Thyroid gland (tissue), 4 donors: ENCODE data around the gene TMEM266. TPM values are rescaled to one million over a fixed set of nuclear protein-coding genes. Genes with fewer than 3 reads are reported as not detected.
A peak's percentile ranks its signal among the peaks of the same experiment; 100 is the strongest.

ENCODE experiments used
- DNase-seq, 2 donors: peaks; one replicate each; pipeline ENCODE4 v3.0.0-alpha.2; 2019
- H3K27ac ChIP-seq, 3 donors: fragments of 200-600 bp; sonication (generic); 1 replicate in 2 of 3; 2 replicates in 1 of 3; pipeline ENCODE4 v1.5.1; 2016 to 2019; ENCODE audit warnings: mild to moderate bottlenecking in 1 of 3, moderate library complexity in 1 of 3
- H3K27me3 ChIP-seq: fragments of 200-600 bp; sonication (generic); one replicate; pipeline ENCODE4 v1.5.1; 2019
- H3K36me3 ChIP-seq, 2 donors: fragments of 200-600 bp; sonication (generic); one replicate each; pipeline ENCODE4 v1.5.1; 2016 to 2019
- H3K4me1 ChIP-seq, 2 donors: fragments of 200-600 bp; sonication (generic); one replicate each; pipeline ENCODE4 v1.5.1; 2017 to 2019
- H3K4me3 ChIP-seq, 3 donors: fragments of 200-600 bp; sonication (generic); replicated peaks in 1 of 3; 1 replicate in 2 of 3; 2 replicates in 1 of 3; pipeline ENCODE4 v1.5.1; 2016; ENCODE audit warnings: mild to moderate bottlenecking in 1 of 3
- H3K9me3 ChIP-seq: fragments of 200-600 bp; sonication (generic); one replicate; pipeline ENCODE4 v1.5.1; 2017
- CTCF ChIP-seq, 6 experiments: fragments of 200-600 bp in 3 of 6; fragments of 450-650 bp in 3 of 6; sonication (generic) in 3 of 6; IDR thresholded peaks; one replicate each; pipeline ENCODE4 v1.5.1; 2016 to 2019; ENCODE audit warnings: antibody characterized with exemption in 6 of 6, mild to moderate bottlenecking in 2 of 6, inconsistent platforms in 1 of 6, moderate library complexity in 1 of 6
- POLR2A ChIP-seq, 2 donors: fragments of 450-650 bp; IDR thresholded peaks; one replicate each; pipeline ENCODE4 v1.6.1; 2017; ENCODE audit warnings: antibody characterized with exemption in 2 of 2, mild to moderate bottlenecking in 2 of 2, moderate library complexity in 1 of 2
- WGBS, 2 donors: methylation state at CpG; one replicate each; pipeline ENCODE4 v1.1.5; 2017; 5-methylcytosine and 5-hydroxymethylcytosine counted together
- intact Hi-C: fragments of 100-400 bp; cut with DNase I; formaldehyde crosslinking; loops from one replicate; pipeline ENCODE4 v1.15.1; 2023
- total RNA-seq, 4 donors: library from RNA; depleted of rRNA; stranded (reverse); fragments of >200 nt; gene quantifications; one replicate each; pipeline ENCODE4 v1.2.3, GENCODE V29; 2016

The TMEM266 gene
- total RNA-seq, 4 donors from 2014 or later = not detected

GRCh38 chr15:76147906-76148570, 88.3 kb downstream of the TMEM266 start:
- peak; percentile 39 to 51 for DNase-seq
- no peaks in the 10 kb centered on the region for H3K9me3 ChIP-seq
- peaks cover 0 to 7% of the 10 kb centered on the region in 2 donors for H3K4me1 ChIP-seq
- TF ChIP-seq POLR2A (IDR thresholded peaks at IDR 0.05) (no peak), CTCF (IDR thresholded peaks at IDR 0.05) (peak; percentile 57 to 96 (median 74))
- H3K27ac ChIP-seq = no peak overlapping the region
- WGBS, 2 donors = 18 to 20% methylated on average over 21 of the region's 21 CpGs
- H3K27me3 ChIP-seq = no peaks in the 10 kb centered on the region
- H3K4me3 ChIP-seq = no peak overlapping the region
- no peaks in the 10 kb centered on the region for H3K36me3 ChIP-seq
- intact Hi-C loops = no loop called here

GRCh38 chr15:76149291-76149915, 89.6 kb downstream of the TMEM266 start:
- Histone ChIP-seq H3K4me1 (peaks cover 0 to 7% of the 10 kb centered on the region in 2 donors), H3K9me3 (no peaks in the 10 kb centered on the region), H3K27me3 (no peaks in the 10 kb centered on the region), H3K36me3 (no peaks in the 10 kb centered on the region), H3K27ac (no peak overlapping the region), H3K4me3 (no peak overlapping the region)
- intact Hi-C loops = no loop called here
- TF ChIP-seq POLR2A (IDR thresholded peaks at IDR 0.05) (no peak), CTCF (IDR thresholded peaks at IDR 0.05) (no peak)
- WGBS, 2 donors = 69 to 80% methylated on average over 4 of the region's 4 CpGs
- no peak for DNase-seq

GRCh38 chr15:76150513-76150912, 90.7 kb downstream of the TMEM266 start:
- Histone ChIP-seq H3K27me3 (no peaks in the 10 kb centered on the region), H3K4me3 (no peak overlapping the region), H3K4me1 (peaks cover 0 to 7% of the 10 kb centered on the region in 2 donors), H3K9me3 (no peaks in the 10 kb centered on the region), H3K36me3 (no peaks in the 10 kb centered on the region), H3K27ac (no peak overlapping the region)
- TF ChIP-seq POLR2A (IDR thresholded peaks at IDR 0.05) (no peak), CTCF (IDR thresholded peaks at IDR 0.05) (no peak)
- intact Hi-C loops = no loop called here
- DNase-seq = no peak
- WGBS, 2 donors = 46 to 53% methylated on average over 5 to 7 of the region's 7 CpGs

- Histone ChIP-seq H3K27me3 (no peaks in the 10 kb centered on the region), H3K9me3 (no peaks in the 10 kb centered on the region), H3K36me3 (no peaks in the 10 kb centered on the region), H3K27ac (no peak overlapping the region), H3K4me3 (no peak overlapping the region), H3K4me1 (peaks cover 0 to 7% of the 10 kb centered on the region in 2 donors)
- WGBS, 2 donors = 15 to 16% methylated on average over 9 of the region's 9 CpGs
- intact Hi-C loops = no loop called here
- peak; percentile 58 to 65 for DNase-seq
- TF ChIP-seq CTCF (IDR thresholded peaks at IDR 0.05) (peak; percentile 55 to 90 (median 70)), POLR2A (IDR thresholded peaks at IDR 0.05) (no peak)
Observed at GRCh38 chr15:76150971-76151598, 91.3 kb downstream of the TMEM266 start.

- 84 to 88% methylated on average over 6 to 7 of the region's 8 CpGs for WGBS, 2 donors
- H3K27me3 ChIP-seq = no peaks in the 10 kb centered on the region
- no peak for DNase-seq
- no peak overlapping the region for H3K4me3 ChIP-seq
- H3K4me1 ChIP-seq = peaks cover 0 to 7% of the 10 kb centered on the region in 2 donors
- TF ChIP-seq POLR2A (IDR thresholded peaks at IDR 0.05) (no peak), CTCF (IDR thresholded peaks at IDR 0.05) (no peak)
- H3K27ac ChIP-seq = no peak overlapping the region
- intact Hi-C loops = no loop called here
- no peaks in the 10 kb centered on the region for H3K9me3 ChIP-seq
- H3K36me3 ChIP-seq = no peaks in the 10 kb centered on the region
Observed at GRCh38 chr15:76151599-76151974, 91.8 kb downstream of the TMEM266 start.
